Measurements from ENCODE around the gene PLK5.

PLK5 gene

DNA sequence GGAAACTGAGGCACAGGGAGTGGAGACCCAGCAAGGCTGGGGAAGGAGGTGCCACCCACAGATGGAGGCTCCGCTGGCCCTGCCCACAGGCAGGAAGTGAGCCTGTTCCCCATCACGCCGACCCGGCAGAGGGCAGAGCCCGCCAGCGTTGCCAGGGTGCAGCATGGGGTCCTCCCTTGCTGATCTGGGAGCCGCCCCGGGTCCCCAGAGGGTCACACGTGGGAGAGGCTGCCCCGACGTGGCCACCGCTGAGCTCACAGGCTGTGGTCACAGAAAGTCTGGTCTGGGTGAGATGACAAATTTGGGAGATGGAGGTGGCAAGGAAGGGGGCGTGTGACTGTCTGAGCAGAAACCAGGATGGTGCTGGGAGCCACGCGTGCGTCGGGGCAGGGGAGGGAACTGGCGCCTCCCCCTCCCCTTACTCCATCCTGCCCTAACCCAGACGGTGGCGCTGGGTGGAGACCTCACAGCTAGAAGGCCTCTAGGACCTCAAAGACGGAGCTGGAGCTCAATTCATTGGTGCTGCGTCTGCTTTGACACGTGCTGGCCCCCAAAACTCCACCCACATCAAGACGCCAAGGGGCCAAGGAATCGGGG lies 36.5 kb downstream of the PLK5 start:
- DNase-seq, result no peak

DNA sequence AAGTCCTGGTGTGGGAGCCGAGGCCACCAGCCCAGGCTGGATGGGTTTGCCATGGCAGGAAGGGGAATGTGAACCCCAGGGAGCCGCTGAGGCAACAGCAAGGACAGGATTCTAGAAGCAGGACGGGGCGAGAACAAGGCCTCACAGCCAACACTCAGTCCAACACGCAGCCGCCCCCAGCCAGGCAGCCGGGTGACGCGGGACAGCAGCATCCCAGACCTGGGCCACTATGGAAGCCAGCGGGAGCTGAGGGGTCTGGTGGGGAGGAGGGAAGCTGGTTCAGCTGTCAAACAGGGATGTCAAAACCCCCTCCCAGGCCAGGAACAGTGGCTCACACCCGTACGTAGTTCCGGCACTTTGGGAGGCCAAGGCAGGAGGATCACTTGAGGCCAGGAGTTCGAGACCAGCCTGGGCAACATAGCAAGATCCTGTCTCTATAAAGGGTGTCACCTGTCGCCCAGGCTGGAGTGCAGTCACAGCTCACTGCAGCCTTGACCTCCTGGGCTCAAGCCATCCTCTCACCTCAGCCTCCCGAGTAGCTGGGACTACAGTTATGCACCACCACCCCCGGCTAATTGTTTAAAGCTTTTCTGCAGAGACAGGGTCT lies 37.5 kb downstream of the PLK5 start:
- DNase-seq, result no peak

DNA sequence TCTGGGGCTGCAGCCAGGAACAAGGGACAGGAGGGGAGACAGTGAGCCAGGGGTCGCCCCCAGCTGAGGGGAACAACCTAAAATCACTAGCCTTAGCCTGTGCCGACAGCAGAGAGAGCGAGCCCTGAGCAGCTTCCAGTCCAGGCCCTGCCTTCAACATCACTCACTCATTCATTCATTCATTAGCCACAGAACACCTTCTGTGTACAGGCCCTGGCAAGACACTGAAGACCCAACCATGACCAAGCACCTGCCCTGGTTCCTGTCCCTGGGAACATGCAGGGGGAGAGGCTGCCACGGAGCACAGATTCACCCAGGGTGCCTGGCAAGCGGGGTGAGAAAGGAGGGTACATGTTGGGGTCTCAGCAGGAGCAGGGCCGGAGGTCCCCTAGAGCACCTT lies 39.4 kb downstream of the PLK5 start:
- no peak for DNase-seq

DNA sequence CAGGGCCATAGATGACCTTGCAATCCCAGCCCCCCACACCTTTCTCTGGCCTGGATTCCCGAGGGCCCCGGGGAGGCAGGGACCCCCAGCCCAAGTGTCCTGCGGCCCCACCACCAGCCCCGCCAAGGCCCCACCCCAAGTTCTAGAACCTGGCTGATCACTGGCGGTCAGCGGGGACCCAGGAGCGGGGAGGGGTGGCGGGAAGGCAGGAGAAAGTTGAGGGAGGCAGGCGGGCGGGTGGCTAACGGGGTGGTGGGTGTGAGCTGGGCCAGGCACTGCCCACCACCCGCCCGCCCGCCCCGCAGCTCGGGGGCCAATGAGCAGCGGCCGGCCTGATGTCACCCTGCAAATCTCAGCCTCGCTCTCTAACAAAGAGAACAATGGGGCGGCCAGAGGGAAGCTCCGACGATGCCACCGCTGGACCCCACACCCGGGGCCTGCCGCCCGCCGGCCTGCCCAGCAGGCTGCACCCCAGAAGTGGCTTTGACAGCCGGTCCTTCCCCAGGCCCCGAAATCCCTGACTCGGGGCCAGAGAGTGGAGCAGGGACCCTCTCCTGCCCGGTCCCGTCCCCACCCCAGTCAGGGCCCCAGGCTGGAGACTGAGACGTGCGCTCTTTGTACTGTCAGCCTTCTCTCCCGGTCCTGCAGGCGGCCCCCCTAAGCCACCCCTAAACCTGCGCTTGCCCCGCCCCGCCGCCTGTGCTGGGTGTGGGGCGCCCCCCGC lies 42.7 kb downstream of the PLK5 start:
- DNase-seq, result peak; percentile 32

- no peak for DNase-seq
Observed at GRCh38 chr19:1567116-1567847, 43.4 kb downstream of the PLK5 start.

GRCh38 chr19:1567848-1568227 lies 44.0 kb downstream of the PLK5 start:
- no peak for DNase-seq

DNA sequence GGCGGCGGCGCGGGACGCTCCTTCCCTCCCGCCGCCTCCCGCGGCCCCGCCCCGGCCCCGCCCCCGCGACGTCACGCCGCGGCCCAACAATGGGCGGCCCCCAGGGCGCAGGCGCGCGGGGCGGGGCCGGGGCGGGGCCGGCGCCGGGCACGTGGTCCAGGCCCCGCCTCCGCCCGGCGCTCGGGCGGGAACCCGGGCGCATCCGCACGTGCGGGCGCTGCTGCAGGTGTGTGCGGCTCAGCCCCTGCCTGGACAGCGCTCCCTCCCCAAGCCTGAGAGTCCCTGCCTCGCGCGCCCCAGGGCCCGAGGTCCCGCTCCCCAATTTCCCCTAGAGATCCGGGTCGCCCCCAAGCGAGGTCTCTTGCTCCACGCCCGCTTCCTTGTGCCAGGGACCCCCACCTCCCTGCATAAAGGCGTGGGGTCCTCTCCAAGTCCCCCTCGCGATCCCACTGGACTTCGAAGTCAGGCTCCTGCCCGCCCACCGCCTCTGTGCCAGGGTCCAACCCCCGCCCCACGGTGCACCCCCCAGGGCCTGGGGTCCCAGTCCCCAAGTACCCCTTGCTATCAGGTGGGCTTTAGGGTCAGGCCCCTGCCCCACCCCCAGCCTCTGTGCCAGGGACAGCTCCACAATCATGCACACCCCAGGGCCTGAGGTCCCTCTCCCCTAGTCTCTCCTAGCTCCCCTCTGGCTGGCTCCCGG lies 44.6 kb downstream of the PLK5 start, which contains the start of gene MEX3D:
Gene MEX3D, minus strand, starts transcription at position 6 of the 700 bp plus-strand sequence. CDS start 267 bp downstream, outside the sequence.
- DNase-seq, result peak; percentile 28

- no peak for DNase-seq
Observed at GRCh38 chr19:1569997-1570396, 46.1 kb downstream of the PLK5 start.

DNA sequence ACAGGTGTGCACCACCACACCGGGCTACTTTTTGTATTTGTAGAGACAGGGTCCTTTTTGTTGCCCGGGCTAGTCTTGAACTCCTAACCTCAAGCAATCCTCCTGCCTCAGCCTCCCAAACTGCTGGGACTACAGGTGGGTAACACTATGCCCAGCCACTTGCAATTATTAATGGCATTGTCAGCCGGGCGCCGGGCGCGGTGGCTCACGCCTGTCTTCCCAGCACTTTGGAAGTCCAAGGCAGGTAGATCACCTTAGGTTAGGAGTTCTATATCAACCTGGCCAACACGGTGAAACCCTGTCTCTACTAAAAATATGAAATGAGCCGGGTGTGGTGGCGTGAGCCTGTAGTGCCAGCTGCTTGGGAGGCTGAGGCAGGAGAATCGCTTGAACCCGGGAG lies 47.0 kb downstream of the PLK5 start:
- DNase-seq, result no peak

- DNase-seq, result no peak
Observed at GRCh38 chr19:1571358-1571757, 47.5 kb downstream of the PLK5 start.

DNA sequence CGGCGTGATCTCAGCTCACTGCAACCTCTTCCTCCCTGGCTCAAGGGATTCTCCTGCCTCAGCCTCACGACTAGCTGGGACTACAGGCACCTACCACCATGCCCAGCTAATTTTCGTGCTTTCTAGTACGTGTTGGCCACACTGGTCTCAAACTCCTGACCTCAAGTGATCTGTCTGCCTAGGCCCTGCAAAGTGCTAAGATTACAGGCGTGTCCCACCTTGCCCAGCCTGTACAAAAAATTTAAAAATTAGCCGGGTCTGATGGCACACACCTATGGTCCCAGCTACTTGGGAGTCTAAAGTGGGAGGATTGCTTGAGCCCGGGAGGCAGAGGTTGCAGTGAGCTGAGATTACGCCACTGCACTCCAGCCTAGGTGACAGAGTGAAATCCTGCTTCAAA lies 48.9 kb downstream of the PLK5 start:
- no peak for DNase-seq

- no peak for DNase-seq
Observed at GRCh38 chr19:1574354-1575136, 50.7 kb downstream of the PLK5 start.

DNA sequence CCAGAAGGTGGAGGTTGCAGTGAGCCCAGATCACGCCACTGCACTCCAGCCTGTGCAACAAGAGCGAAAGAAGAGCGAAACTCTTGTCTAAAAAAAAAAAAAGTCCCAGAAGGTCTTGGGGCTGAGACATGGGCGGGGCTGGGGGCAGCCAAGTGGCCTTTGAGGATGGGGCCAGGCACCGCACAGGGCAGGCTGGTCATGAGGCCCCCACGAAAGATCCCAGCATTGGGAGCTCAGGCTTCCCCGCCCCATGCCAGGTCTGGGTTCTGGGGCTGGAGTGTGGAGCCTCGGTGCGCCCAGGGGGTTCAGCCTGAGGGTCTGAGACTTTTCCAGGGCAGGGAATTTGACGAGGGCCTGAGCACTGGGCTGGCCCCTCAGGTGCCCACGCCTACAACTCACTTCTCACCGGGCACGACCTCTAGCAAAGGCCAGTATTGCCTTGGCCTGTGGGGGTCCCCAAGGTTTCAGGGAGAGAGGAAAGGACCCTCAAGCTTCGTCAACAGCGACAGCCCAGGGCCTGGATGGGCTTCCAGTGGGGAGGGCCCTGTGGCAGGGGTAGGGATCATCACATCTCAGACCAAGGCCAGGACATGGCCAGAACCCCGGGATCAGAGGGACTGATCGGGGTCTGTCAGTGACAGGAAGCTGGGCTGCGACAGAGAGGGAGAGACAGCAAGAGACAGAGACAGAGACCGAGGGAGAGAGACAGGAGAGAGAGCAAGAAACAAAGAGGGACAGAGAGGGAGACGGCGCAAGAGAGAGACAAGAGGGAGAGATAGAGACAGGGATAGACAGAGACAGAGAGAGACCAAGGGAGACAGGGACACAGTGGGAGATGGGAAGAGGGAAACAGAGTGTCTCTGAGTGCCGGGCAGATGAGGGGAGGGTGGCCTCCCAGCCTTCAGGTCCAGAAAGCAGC lies 51.7 kb downstream of the PLK5 start:
- DNase-seq, result no peak

- DNase-seq, result no peak
Observed at GRCh38 chr19:1576242-1577089, 52.6 kb downstream of the PLK5 start.

DNA sequence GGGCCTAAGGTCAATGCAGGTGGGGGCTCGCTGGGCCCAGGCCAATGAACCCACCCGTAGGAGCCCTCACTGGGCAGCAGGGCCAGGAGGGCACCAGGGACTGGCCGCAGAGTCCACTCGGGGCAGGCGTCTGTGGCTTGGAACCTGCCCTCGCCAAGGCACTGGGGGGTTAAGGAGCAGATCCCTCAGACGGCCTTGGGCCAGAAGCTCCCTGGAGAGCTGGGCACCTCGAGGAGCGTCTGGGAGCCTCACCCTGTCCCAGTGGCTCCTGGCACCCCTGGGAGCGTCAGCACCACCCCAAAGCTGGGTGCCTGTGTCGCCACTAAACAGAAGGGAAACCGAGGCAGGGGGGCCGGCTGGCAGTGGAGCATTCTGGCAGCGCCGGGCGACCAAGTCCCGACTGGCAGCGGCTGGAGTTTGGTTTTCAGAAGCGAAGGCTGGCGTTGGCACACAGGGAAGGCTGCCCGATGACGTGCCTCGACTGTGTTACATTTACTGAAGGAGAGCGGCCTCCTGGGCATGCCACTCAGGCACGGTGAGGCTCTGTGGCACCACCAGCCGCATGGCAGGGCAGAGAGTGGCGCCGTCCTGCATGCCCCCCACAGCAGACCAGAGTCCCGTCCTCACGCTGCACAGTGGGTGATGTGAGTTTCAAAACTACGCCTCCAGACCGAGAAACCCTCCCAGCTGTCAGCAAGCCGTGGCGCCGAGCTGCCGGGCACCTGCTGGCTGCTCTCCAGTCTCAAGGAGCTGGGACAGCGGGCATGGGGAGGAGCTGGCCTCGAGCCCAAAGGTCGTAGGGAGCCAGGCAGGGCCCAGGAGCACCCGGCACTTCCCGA lies 53.4 kb downstream of the PLK5 start:
- DNase-seq, result no peak

GRCh38 chr19:1577929-1578618 lies 54.2 kb downstream of the PLK5 start:
- no peak for DNase-seq

DNA sequence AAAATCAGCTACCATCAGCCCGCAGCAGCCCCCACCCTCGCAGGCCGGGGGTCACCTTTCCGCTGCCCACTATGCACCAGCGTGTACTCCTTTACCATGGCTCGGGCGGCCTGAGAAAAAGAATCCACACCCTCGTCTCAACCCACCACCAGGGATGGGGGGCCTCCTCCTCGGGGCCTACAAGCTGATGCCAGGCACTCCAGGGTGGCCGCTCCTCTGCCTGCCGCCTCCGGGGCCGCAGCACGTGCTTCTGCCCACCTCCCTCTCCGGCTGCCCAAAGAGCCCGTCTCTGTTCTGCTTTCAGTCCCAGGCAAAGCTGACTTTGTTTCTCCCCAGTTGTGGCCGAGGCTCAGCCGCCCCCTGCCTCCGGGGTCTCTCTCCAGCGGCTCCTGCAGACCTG lies 55.3 kb downstream of the PLK5 start:
- no peak for DNase-seq

DNA sequence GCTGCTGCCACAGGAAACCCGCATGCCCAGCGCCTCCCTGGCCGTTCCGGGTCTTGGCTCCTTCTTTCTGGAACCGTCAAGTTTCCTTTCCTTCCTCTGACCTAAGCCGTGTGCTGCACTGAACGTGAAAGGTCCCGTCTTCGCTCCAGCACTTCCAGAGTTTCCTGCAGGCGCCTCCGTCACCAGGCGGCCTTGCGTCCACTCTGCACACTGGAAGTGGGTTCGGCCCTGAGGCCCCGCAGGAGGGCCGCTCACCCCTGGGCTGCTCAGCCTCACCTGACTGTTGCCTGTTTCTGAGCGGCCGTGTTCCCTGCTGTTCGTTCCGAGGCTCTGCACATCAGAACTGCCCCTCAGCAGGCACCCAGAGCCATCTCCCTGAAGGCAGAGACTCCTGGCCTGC lies 56.5 kb downstream of the PLK5 start:
- no peak for DNase-seq

DNA sequence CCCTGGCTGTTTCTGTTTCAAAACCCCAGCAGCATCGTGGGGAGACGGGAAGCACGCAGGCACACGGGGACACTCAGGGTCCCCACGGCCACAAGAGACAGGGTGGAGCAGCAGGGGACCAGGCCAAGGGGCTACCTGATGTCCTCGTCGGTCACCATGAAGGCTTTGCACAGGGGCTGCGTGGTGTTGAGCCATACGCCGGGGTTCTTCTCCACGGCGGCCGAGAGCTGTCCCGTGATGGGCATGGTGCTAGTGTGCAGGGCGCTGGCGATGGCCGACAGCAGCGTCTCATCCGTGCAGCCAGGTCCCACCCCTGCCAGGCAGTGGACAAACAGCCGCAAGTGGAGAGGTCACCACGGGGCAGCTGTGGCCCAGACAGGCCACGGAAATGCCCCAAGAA lies 57.1 kb downstream of the PLK5 start:
- no peak for DNase-seq

All from NCI-H2171 treated with DMSO at 0.1 percent for 48 hours (cell line).